GM23338 (cell line): Measurements from ENCODE around the gene GOLGA6C. TPM values are rescaled to one million over a fixed set of nuclear protein-coding genes. Genes with fewer than 3 reads are reported as not detected.

Experiments
- ATAC-seq: fragments of 200-7000 bp; cut with Tn5 transposase; 3 replicates; pipeline ENCODE4 v1.9.1; 2020
- DNase-seq: peaks from one replicate; pipeline ENCODE4 v3.0.0-alpha.2; 2015; ENCODE audit warnings: low spot score
- H2AFZ ChIP-seq: fragments of 200-600 bp; sonication (generic); 2 replicates; pipeline ENCODE4 v1.8.0; 2016; ENCODE audit warnings: antibody characterized with exemption, mild to moderate bottlenecking, moderate library complexity
- H3F3A ChIP-seq: fragments of 200-600 bp; sonication (generic); replicated peaks from 2 replicates; pipeline ENCODE4 v1.8.0; 2017; ENCODE audit warnings: antibody characterized with exemption, mixed run types, low read depth
- H3K27ac ChIP-seq: fragments of 200-600 bp; sonication (generic); 2 replicates; pipeline ENCODE4 v1.6.1; 2016; ENCODE audit warnings: low read depth
- H3K27me3 ChIP-seq: fragments of 200-600 bp; sonication (generic); 2 replicates; pipeline ENCODE4 v1.8.0; 2016; ENCODE audit warnings: mild to moderate bottlenecking, mixed run types, moderate library complexity; ENCODE audit not compliant: insufficient read depth
- H3K36me3 ChIP-seq: fragments of 200-600 bp; sonication (generic); 2 replicates; pipeline ENCODE4 v1.8.0; 2016; ENCODE audit warnings: mild to moderate bottlenecking; ENCODE audit not compliant: insufficient read depth
- H3K4me1 ChIP-seq: fragments of 200-600 bp; sonication (generic); 2 replicates; pipeline ENCODE4 v1.8.0; 2016; ENCODE audit warnings: mild to moderate bottlenecking, moderate library complexity; ENCODE audit not compliant: insufficient read depth
- H3K4me2 ChIP-seq: fragments of 200-600 bp; sonication (generic); 2 replicates; pipeline ENCODE4 v1.7.1; 2017; ENCODE audit warnings: mixed run types
- H3K4me3 ChIP-seq: fragments of 200-600 bp; sonication (generic); 2 replicates; pipeline ENCODE4 v1.6.1; 2016; ENCODE audit warnings: mixed run types
- H3K79me2 ChIP-seq: fragments of 200-600 bp; sonication (generic); replicated peaks from 2 replicates; pipeline ENCODE4 v1.8.0; 2017; ENCODE audit warnings: mild to moderate bottlenecking; ENCODE audit not compliant: insufficient read depth
- H3K9me2 ChIP-seq: fragments of 200-600 bp; sonication (generic); 2 replicates; pipeline ENCODE4 v1.8.0; 2017; ENCODE audit not compliant: insufficient read depth
- H4K20me1 ChIP-seq: fragments of 200-600 bp; sonication (generic); replicated peaks from 2 replicates; pipeline ENCODE4 v1.8.0; 2017; ENCODE audit warnings: mild to moderate bottlenecking; ENCODE audit not compliant: insufficient read depth
- H3K27ac Mint-ChIP-seq: 2 replicates; pipeline ENCODE4 v1.8.0; 2020; ENCODE audit warnings: inconsistent platforms, mild to moderate bottlenecking, moderate library complexity, mixed read lengths
- H3K27me3 Mint-ChIP-seq: 3 replicates; pipeline ENCODE4 v1.8.0; 2022; ENCODE audit warnings: low read depth, mild to moderate bottlenecking, moderate library complexity, mixed read lengths, inconsistent platforms; ENCODE audit not compliant: insufficient read depth, poor library complexity
- H3K36me3 Mint-ChIP-seq: 3 replicates; pipeline ENCODE4 v1.8.0; 2021; ENCODE audit warnings: low read depth, mild to moderate bottlenecking, inconsistent platforms, moderate library complexity, mixed read lengths
- H3K4me1 Mint-ChIP-seq: 3 replicates; pipeline ENCODE4 v1.8.0; 2020; ENCODE audit warnings: mild to moderate bottlenecking, inconsistent platforms, mixed read lengths
- H3K4me3 Mint-ChIP-seq: 3 replicates; pipeline ENCODE4 v1.8.0; 2021; ENCODE audit warnings: moderate library complexity, mild to moderate bottlenecking, inconsistent platforms, mixed read lengths
- H3K9me3 Mint-ChIP-seq: 3 replicates; pipeline ENCODE4 v1.8.0; 2020; ENCODE audit warnings: moderate library complexity, mild to moderate bottlenecking, inconsistent platforms, mixed read lengths
- CREB1 ChIP-seq: fragments of 250-450 bp; sonication (Bioruptor Pico); IDR thresholded peaks from 2 replicates; pipeline ENCODE4 v1.5.0; 2020; ENCODE audit warnings: low read depth, mild to moderate bottlenecking, moderate library complexity
- ZNF114 ChIP-seq: fragments of 250-450 bp; sonication (Bioruptor Pico); IDR thresholded peaks from 2 replicates; pipeline ENCODE4 v1.5.0; 2020; ENCODE audit warnings: mild to moderate bottlenecking, moderate library complexity
- ZNF331 ChIP-seq: fragments of 250-450 bp; sonication (Bioruptor Pico); IDR thresholded peaks from 2 replicates; pipeline ENCODE4 v1.5.0; 2020; ENCODE audit warnings: low read depth, mild to moderate bottlenecking, moderate library complexity
- polyA plus RNA-seq: library from polyadenylated mRNA; unstranded; fragments of >200 nt; fragmentation: Nextera tagmentation; extraction: Ambion mirVana; gene quantifications from 2 replicates; pipeline ENCODE4 v1.2.1, GENCODE V29; 2016
- total RNA-seq: library from RNA; depleted of rRNA; stranded (reverse); fragments of >200 nt; shearing (Covaris generic); gene quantifications from 2 replicates; pipeline ENCODE4 v1.2.3, GENCODE V29; 2014
- TF ChIP-seq, protein P1 (sequence below): IDR thresholded peaks from 2 replicates; pipeline ENCODE4 v1.6.1; 2016; ENCODE audit warnings: antibody characterized with exemption
- TF ChIP-seq, protein P2 (sequence below), 2 experiments: fragments of 200-600 bp in 1 of 2; sonication (generic) in 1 of 2; conservative IDR thresholded peaks; 2 replicates each; pipeline versions ENCODE4 v1.5.1 to v1.6.1; 2016 to 2017; ENCODE audit warnings: antibody characterized with exemption in 2 of 2, low read depth in 2 of 2, mild to moderate bottlenecking in 2 of 2, moderate library complexity in 1 of 2
- TF ChIP-seq, protein P3 (sequence below): IDR thresholded peaks from one replicate; pipeline ENCODE4 v1.6.1; 2018; ENCODE audit warnings: antibody characterized with exemption; ENCODE audit not compliant: unreplicated experiment
- TF ChIP-seq, protein P4 (sequence below): fragments of 250-450 bp; sonication (Bioruptor Pico); IDR thresholded peaks from 2 replicates; pipeline ENCODE4 v1.5.0; 2020; ENCODE audit warnings: mild to moderate bottlenecking, moderate library complexity

Gene GOLGA6C
- total and polyA plus RNA-seq, 2 experiments from 2014 or later = 0.34 to 1.3 TPM

DNA sequence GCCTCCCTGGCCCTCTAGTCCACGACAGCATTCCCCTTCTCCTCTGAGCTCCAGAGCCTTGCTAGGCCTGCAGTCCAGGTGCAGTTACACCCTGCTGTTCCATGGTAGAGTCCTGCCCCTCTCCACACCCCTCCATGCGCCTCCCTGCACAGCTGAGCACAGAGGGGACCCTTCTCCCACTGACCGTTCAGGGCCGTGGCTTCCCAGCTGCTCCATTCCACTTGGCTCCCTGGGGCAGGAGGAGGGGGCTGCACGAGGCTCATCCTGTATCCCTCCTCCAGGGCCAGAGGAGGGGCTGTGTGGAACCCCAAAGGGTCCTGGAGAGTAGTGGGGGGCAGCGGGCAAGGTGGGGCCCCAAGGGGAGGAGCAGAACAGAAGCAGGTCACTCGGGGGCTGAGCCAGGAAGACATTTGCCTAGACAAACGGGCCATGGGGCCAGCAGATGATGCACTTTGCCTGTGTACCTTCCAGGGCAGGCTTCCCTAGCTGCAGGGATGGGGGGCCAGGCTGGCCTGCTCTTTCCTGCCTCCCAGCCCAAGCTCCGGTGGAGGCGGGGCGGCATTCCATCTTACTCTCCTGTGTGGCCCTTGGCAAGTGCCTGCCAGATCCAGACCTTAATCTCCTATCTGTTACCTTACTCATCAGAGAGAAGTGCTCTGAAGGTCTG lies 20.7 kb upstream of the GOLGA6C start:
- peaks cover 5% of the 10 kb centered on the region; the same call in 1 of the 2 replicates for H3K4me1 ChIP-seq
- no peaks in the 10 kb centered on the region for H3K9me2 ChIP-seq
- DNase-seq (no peak), ATAC-seq (peak; percentile 53)
- no peaks in the 10 kb centered on the region for H3K36me3 Mint-ChIP-seq
- H3K27ac Mint-ChIP-seq = no peak overlapping the region
- H3K79me2 ChIP-seq = no peaks in the 10 kb centered on the region
- TF ChIP-seq ZNF114 = no peak
- no peak for TF ChIP-seq ZNF331 (CRISPR knock-in tag)
- TF ChIP-seq, protein P1, sequence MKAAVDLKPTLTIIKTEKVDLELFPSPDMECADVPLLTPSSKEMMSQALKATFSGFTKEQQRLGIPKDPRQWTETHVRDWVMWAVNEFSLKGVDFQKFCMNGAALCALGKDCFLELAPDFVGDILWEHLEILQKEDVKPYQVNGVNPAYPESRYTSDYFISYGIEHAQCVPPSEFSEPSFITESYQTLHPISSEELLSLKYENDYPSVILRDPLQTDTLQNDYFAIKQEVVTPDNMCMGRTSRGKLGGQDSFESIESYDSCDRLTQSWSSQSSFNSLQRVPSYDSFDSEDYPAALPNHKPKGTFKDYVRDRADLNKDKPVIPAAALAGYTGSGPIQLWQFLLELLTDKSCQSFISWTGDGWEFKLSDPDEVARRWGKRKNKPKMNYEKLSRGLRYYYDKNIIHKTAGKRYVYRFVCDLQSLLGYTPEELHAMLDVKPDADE = no peak
- TF ChIP-seq CREB1 (CRISPR knock-in tag) = no peak
- TF ChIP-seq, protein P2, sequence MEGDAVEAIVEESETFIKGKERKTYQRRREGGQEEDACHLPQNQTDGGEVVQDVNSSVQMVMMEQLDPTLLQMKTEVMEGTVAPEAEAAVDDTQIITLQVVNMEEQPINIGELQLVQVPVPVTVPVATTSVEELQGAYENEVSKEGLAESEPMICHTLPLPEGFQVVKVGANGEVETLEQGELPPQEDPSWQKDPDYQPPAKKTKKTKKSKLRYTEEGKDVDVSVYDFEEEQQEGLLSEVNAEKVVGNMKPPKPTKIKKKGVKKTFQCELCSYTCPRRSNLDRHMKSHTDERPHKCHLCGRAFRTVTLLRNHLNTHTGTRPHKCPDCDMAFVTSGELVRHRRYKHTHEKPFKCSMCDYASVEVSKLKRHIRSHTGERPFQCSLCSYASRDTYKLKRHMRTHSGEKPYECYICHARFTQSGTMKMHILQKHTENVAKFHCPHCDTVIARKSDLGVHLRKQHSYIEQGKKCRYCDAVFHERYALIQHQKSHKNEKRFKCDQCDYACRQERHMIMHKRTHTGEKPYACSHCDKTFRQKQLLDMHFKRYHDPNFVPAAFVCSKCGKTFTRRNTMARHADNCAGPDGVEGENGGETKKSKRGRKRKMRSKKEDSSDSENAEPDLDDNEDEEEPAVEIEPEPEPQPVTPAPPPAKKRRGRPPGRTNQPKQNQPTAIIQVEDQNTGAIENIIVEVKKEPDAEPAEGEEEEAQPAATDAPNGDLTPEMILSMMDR (conservative IDR thresholded peaks at IDR 0.05; ENCODE audit: low read depth in 2 of 2) = no peak
- TF ChIP-seq, protein P3, sequence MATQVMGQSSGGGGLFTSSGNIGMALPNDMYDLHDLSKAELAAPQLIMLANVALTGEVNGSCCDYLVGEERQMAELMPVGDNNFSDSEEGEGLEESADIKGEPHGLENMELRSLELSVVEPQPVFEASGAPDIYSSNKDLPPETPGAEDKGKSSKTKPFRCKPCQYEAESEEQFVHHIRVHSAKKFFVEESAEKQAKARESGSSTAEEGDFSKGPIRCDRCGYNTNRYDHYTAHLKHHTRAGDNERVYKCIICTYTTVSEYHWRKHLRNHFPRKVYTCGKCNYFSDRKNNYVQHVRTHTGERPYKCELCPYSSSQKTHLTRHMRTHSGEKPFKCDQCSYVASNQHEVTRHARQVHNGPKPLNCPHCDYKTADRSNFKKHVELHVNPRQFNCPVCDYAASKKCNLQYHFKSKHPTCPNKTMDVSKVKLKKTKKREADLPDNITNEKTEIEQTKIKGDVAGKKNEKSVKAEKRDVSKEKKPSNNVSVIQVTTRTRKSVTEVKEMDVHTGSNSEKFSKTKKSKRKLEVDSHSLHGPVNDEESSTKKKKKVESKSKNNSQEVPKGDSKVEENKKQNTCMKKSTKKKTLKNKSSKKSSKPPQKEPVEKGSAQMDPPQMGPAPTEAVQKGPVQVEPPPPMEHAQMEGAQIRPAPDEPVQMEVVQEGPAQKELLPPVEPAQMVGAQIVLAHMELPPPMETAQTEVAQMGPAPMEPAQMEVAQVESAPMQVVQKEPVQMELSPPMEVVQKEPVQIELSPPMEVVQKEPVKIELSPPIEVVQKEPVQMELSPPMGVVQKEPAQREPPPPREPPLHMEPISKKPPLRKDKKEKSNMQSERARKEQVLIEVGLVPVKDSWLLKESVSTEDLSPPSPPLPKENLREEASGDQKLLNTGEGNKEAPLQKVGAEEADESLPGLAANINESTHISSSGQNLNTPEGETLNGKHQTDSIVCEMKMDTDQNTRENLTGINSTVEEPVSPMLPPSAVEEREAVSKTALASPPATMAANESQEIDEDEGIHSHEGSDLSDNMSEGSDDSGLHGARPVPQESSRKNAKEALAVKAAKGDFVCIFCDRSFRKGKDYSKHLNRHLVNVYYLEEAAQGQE = no peak
- TF ChIP-seq, protein P4, sequence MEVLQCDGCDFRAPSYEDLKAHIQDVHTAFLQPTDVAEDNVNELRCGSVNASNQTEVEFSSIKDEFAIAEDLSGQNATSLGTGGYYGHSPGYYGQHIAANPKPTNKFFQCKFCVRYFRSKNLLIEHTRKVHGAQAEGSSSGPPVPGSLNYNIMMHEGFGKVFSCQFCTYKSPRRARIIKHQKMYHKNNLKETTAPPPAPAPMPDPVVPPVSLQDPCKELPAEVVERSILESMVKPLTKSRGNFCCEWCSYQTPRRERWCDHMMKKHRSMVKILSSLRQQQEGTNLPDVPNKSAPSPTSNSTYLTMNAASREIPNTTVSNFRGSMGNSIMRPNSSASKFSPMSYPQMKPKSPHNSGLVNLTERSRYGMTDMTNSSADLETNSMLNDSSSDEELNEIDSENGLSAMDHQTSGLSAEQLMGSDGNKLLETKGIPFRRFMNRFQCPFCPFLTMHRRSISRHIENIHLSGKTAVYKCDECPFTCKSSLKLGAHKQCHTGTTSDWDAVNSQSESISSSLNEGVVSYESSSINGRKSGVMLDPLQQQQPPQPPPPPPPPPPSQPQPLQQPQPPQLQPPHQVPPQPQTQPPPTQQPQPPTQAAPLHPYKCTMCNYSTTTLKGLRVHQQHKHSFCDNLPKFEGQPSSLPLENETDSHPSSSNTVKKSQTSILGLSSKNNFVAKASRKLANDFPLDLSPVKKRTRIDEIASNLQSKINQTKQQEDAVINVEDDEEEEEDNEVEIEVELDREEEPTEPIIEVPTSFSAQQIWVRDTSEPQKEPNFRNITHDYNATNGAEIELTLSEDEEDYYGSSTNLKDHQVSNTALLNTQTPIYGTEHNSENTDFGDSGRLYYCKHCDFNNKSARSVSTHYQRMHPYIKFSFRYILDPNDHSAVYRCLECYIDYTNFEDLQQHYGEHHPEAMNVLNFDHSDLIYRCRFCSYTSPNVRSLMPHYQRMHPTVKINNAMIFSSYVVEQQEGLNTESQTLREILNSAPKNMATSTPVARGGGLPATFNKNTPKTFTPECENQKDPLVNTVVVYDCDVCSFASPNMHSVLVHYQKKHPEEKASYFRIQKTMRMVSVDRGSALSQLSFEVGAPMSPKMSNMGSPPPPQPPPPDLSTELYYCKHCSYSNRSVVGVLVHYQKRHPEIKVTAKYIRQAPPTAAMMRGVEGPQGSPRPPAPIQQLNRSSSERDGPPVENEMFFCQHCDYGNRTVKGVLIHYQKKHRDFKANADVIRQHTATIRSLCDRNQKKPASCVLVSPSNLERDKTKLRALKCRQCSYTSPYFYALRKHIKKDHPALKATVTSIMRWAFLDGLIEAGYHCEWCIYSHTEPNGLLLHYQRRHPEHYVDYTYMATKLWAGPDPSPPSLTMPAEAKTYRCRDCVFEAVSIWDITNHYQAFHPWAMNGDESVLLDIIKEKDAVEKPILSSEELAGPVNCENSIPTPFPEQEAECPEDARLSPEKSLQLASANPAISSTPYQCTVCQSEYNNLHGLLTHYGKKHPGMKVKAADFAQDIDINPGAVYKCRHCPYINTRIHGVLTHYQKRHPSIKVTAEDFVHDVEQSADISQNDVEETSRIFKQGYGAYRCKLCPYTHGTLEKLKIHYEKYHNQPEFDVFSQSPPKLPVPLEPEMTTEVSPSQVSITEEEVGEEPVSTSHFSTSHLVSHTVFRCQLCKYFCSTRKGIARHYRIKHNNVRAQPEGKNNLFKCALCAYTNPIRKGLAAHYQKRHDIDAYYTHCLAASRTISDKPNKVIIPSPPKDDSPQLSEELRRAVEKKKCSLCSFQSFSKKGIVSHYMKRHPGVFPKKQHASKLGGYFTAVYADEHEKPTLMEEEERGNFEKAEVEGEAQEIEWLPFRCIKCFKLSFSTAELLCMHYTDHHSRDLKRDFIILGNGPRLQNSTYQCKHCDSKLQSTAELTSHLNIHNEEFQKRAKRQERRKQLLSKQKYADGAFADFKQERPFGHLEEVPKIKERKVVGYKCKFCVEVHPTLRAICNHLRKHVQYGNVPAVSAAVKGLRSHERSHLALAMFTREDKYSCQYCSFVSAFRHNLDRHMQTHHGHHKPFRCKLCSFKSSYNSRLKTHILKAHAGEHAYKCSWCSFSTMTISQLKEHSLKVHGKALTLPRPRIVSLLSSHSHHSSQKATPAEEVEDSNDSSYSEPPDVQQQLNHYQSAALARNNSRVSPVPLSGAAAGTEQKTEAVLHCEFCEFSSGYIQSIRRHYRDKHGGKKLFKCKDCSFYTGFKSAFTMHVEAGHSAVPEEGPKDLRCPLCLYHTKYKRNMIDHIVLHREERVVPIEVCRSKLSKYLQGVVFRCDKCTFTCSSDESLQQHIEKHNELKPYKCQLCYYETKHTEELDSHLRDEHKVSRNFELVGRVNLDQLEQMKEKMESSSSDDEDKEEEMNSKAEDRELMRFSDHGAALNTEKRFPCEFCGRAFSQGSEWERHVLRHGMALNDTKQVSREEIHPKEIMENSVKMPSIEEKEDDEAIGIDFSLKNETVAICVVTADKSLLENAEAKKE (CRISPR knock-in tag) = no peak
- 0 out of 2 replicates have a peak overlapping the region, but pooled peaks have one; percentile 59 for H2AFZ ChIP-seq
- no peak overlapping the region for H3K4me3 ChIP-seq
- H4K20me1 ChIP-seq = no peaks in the 10 kb centered on the region
- no peak overlapping the region for H3K4me2 ChIP-seq
- no peaks in the 10 kb centered on the region for H3K27me3 ChIP-seq
- H3K4me3 Mint-ChIP-seq = no peak overlapping the region
- no peaks in the 10 kb centered on the region; the same call in 1 of the 3 replicates for H3K4me1 Mint-ChIP-seq
- no peaks in the 10 kb centered on the region for H3K9me3 Mint-ChIP-seq
- H3K27me3 Mint-ChIP-seq = peaks cover 18% of the 10 kb centered on the region
- no peaks in the 10 kb centered on the region for H3F3A ChIP-seq
- H3K27ac ChIP-seq = no peak overlapping the region
- no peaks in the 10 kb centered on the region for H3K36me3 ChIP-seq
